ENCODE data around the gene FLYWCH1. TPM values are rescaled to one million over a fixed set of nuclear protein-coding genes. Genes with fewer than 3 reads are reported as not detected.

The FLYWCH1 gene
- total and polyA plus RNA-seq, 10 of the 15 experiments (the other 5 are each of a cell fraction or from before 2014, with no cell fraction given): 0.47 to 33.8 (median 11.2) TPM

GRCh38 chr16:2991566-2992261 lies 80.0 kb downstream of the FLYWCH1 start:
- RAD21 ChIA-PET (ENCODE audit: unreplicated experiment): no interaction called here
- Histone ChIP-seq H3K4me2 (ENCODE audit: control insufficient read depth, insufficient read depth) (no peak overlapping the region), H3K9ac (ENCODE audit: control insufficient read depth, insufficient read depth, low read length) (no peak overlapping the region), H3K79me2 (ENCODE audit: control insufficient read depth, insufficient read depth, low read length) (no peaks in the 10 kb centered on the region), H3K27ac (ENCODE audit: control insufficient read depth, insufficient read depth) (no peak overlapping the region), H3K9me3 (replicated peaks; ENCODE audit: control insufficient read depth, insufficient read depth, low read length) (no peaks in the 10 kb centered on the region), H4K20me1 (ENCODE audit: control insufficient read depth, insufficient read depth) (no peaks in the 10 kb centered on the region), H3K4me1 (ENCODE audit: control insufficient read depth, insufficient read depth, low read length) (no peaks in the 10 kb centered on the region), H3K36me3 (ENCODE audit: control insufficient read depth in 2 of 2, insufficient read depth in 2 of 2, low read length in 1 of 2) (no peaks in the 10 kb centered on the region), H3K4me3 (no peak overlapping the region), H3K27me3 (replicated peaks in 1 of 2; ENCODE audit: control insufficient read depth in 2 of 2, insufficient read depth in 2 of 2, low read length in 1 of 2) (peaks cover 2 to 6% of the 10 kb centered on the region in 2 experiments; a peak in 2 of 4 replicates), H2AFZ (ENCODE audit: control insufficient read depth, low read depth, low read length) (no peak overlapping the region)
- SMC1A ChIA-PET (ENCODE audit: uncharacterized antibody, unreplicated experiment): no interaction called here
- intact Hi-C loops (cut with micrococcal nuclease; ENCODE audit: unreplicated experiment): no loop called here
- POLR2A ChIA-PET: no interaction called here
- in situ Hi-C loops (cut with MboI): no loop called here
- no peak for FAIRE-seq
- CTCF ChIA-PET: no interaction called here
- TF ChIP-seq BCL3 (IDR thresholded peaks at IDR 0.05; ENCODE audit: borderline replicate concordance, insufficient read depth, low read depth, low read length, poor library complexity, severe bottlenecking): no peak
- no peak for TF ChIP-seq BHLHE40 (IDR thresholded peaks at IDR 0.05; ENCODE audit: borderline replicate concordance in 1 of 2, low read depth in 2 of 2, low read length in 1 of 2)
- WGBS (ENCODE audit: insufficient coverage, insufficient replicate concordance, low lambda C conversion rate, missing lambda C conversion rate): 43% methylated on average over 12 of the region's 12 CpGs
- no peak for ATAC-seq
- BruUV-seq (replicated peaks): no TSS peak
- DNase-seq (ENCODE audit: low read depth, low spot score): no peak

- no peaks in the 10 kb centered on the region for H3K4me1 ChIP-seq (ENCODE audit: control insufficient read depth, insufficient read depth, low read length)
- ChIA-PET SMC1A (ENCODE audit: uncharacterized antibody, unreplicated experiment) (no interaction called here), POLR2A (no interaction called here), CTCF (no interaction called here), RAD21 (ENCODE audit: unreplicated experiment) (no interaction called here)
- intact Hi-C loops (cut with micrococcal nuclease; ENCODE audit: unreplicated experiment) (no loop called here), in situ Hi-C loops (cut with MboI) (no loop called here)
- no peak for FAIRE-seq
- no peak overlapping the region for H3K4me3 ChIP-seq
- 45% methylated on average over 13 of the region's 14 CpGs for WGBS (ENCODE audit: insufficient coverage, insufficient replicate concordance, low lambda C conversion rate, missing lambda C conversion rate)
- H3K27me3 ChIP-seq (replicated peaks in 1 of 2; ENCODE audit: control insufficient read depth in 2 of 2, insufficient read depth in 2 of 2, low read length in 1 of 2): peaks cover 2 to 9% of the 10 kb centered on the region in 2 experiments; a peak in 2 of 4 replicates
- BruUV-seq (replicated peaks): no TSS peak
- ATAC-seq: no peak
- H4K20me1 ChIP-seq (ENCODE audit: control insufficient read depth, insufficient read depth): no peaks in the 10 kb centered on the region
- no peak overlapping the region for H3K27ac ChIP-seq (ENCODE audit: control insufficient read depth, insufficient read depth)
- no peaks in the 10 kb centered on the region for H3K9me3 ChIP-seq (replicated peaks; ENCODE audit: control insufficient read depth, insufficient read depth, low read length)
- H2AFZ ChIP-seq (ENCODE audit: control insufficient read depth, low read depth, low read length): no peak overlapping the region
- no peaks in the 10 kb centered on the region for H3K36me3 ChIP-seq (ENCODE audit: control insufficient read depth in 2 of 2, insufficient read depth in 2 of 2, low read length in 1 of 2)
- no peaks in the 10 kb centered on the region for H3K79me2 ChIP-seq (ENCODE audit: control insufficient read depth, insufficient read depth, low read length)
- DNase-seq (ENCODE audit: low read depth, low spot score): no peak
- H3K9ac ChIP-seq (ENCODE audit: control insufficient read depth, insufficient read depth, low read length): no peak overlapping the region
- H3K4me2 ChIP-seq (ENCODE audit: control insufficient read depth, insufficient read depth): no peak overlapping the region
- TF ChIP-seq EED (IDR thresholded peaks at IDR 0.05; ENCODE audit: low read depth): no peak
- TF ChIP-seq ZBTB4 (CRISPR knock-in tag; IDR thresholded peaks at IDR 0.05): no peak
- TF ChIP-seq MEF2B (IDR thresholded peaks at IDR 0.05; ENCODE audit: partially characterized antibody, poor library complexity, severe bottlenecking): no peak
These were observed 80.8 kb downstream of the FLYWCH1 start for GRCh38 chr16:2992383-2993081.
